H9 (cell line): ENCODE data around the gene SLK. TPM values are rescaled to one million over a fixed set of nuclear protein-coding genes. Genes with fewer than 3 reads are reported as not detected.

Experiments
- DNase-seq: peaks from one replicate; pipeline ENCODE4 v3.0.0-alpha.2; 2017
- H2AFZ ChIP-seq: one replicate; pipeline ENCODE4 v1.6.1; 2013; ENCODE audit warnings: mild to moderate bottlenecking, low read length, control low read depth, moderate library complexity
- H2AK5ac ChIP-seq: 2 replicates; pipeline ENCODE4 v1.6.1; 2013; ENCODE audit warnings: low read length, control low read depth, mixed read lengths; ENCODE audit not compliant: insufficient read length
- H2BK120ac ChIP-seq: one replicate; pipeline ENCODE4 v1.6.1; 2013; ENCODE audit warnings: low read depth, mild to moderate bottlenecking, low read length, control low read depth, inconsistent platforms; ENCODE audit not compliant: poor library complexity, severe bottlenecking
- H2BK12ac ChIP-seq: 2 replicates; pipeline ENCODE4 v1.6.1; 2013; ENCODE audit warnings: low read length, control low read depth, mixed read lengths, low read depth; ENCODE audit not compliant: insufficient read length
- H2BK15ac ChIP-seq: 2 replicates; pipeline ENCODE4 v1.6.1; 2013; ENCODE audit warnings: low read depth, low read length, control low read depth
- H2BK20ac ChIP-seq: one replicate; pipeline ENCODE4 v1.6.1; 2013; ENCODE audit warnings: low read depth, mild to moderate bottlenecking, low read length, control low read depth, inconsistent platforms; ENCODE audit not compliant: poor library complexity, severe bottlenecking
- H2BK5ac ChIP-seq: 2 replicates; pipeline ENCODE4 v1.6.1; 2013; ENCODE audit warnings: low read length, control low read depth, mixed read lengths; ENCODE audit not compliant: insufficient read length
- H3K14ac ChIP-seq: 2 replicates; pipeline ENCODE4 v1.6.1; 2013; ENCODE audit warnings: low read length, control low read depth; ENCODE audit not compliant: insufficient read depth
- H3K18ac ChIP-seq: 2 replicates; pipeline ENCODE4 v1.6.1; 2013; ENCODE audit warnings: low read depth, mild to moderate bottlenecking, mixed read lengths, low read length, control low read depth; ENCODE audit not compliant: insufficient read length
- H3K23ac ChIP-seq: 2 replicates; pipeline ENCODE4 v1.6.1; 2013; ENCODE audit warnings: low read length, control low read depth, mixed read lengths, low read depth; ENCODE audit not compliant: insufficient read length
- H3K23me2 ChIP-seq: 2 replicates; pipeline ENCODE4 v1.6.1; 2013; ENCODE audit warnings: low read depth, mild to moderate bottlenecking, mixed read lengths, low read length, control low read depth; ENCODE audit not compliant: insufficient read length, poor library complexity, severe bottlenecking
- H3K27ac ChIP-seq: 2 replicates; pipeline ENCODE4 v1.5.1; 2013; ENCODE audit warnings: low read length, control low read depth, mixed read lengths, low read depth; ENCODE audit not compliant: insufficient read length
- H3K27me3 ChIP-seq: 2 replicates; pipeline ENCODE4 v1.6.1; 2013; ENCODE audit warnings: low read length, control low read depth, inconsistent platforms; ENCODE audit not compliant: insufficient read depth
- H3K4ac ChIP-seq: 2 replicates; pipeline ENCODE4 v1.6.1; 2013; ENCODE audit warnings: low read depth, mild to moderate bottlenecking, control low read depth, inconsistent platforms, low read length, moderate library complexity
- H3K4me1 ChIP-seq: 2 replicates; pipeline ENCODE4 v1.6.1; 2013; ENCODE audit warnings: low read length, control low read depth, inconsistent platforms; ENCODE audit not compliant: insufficient read depth
- H3K4me2 ChIP-seq: 2 replicates; pipeline ENCODE4 v1.6.1; 2013; ENCODE audit warnings: low read length, control low read depth, mixed read lengths; ENCODE audit not compliant: insufficient read length, insufficient read depth
- H3K56ac ChIP-seq: 2 replicates; pipeline ENCODE4 v1.6.1; 2013; ENCODE audit warnings: low read depth, mild to moderate bottlenecking, mixed read lengths, low read length, control low read depth; ENCODE audit not compliant: insufficient read length
- H3K79me1 ChIP-seq: 2 replicates; pipeline ENCODE4 v1.6.1; 2013; ENCODE audit warnings: low read depth, mild to moderate bottlenecking, moderate library complexity, low read length, control low read depth, inconsistent platforms; ENCODE audit not compliant: insufficient read depth, poor library complexity, severe bottlenecking
- H3K79me2 ChIP-seq: 2 replicates; pipeline ENCODE4 v1.6.1; 2013; ENCODE audit warnings: low read length, control low read depth, inconsistent platforms; ENCODE audit not compliant: insufficient read depth
- H3K9ac ChIP-seq: 2 replicates; pipeline ENCODE4 v1.6.1; 2013; ENCODE audit warnings: low read length, control low read depth, mixed read lengths; ENCODE audit not compliant: insufficient read length; ENCODE audit errors: extremely low read depth
- H3K9me3 ChIP-seq: one replicate; pipeline ENCODE4 v1.6.1; 2013; ENCODE audit warnings: low read depth, low read length, inconsistent platforms; ENCODE audit not compliant: control insufficient read depth
- H3T11ph ChIP-seq: one replicate; pipeline ENCODE4 v1.6.1; 2013; ENCODE audit warnings: mild to moderate bottlenecking, low read length, control low read depth, inconsistent platforms
- H4K20me1 ChIP-seq: one replicate; pipeline ENCODE4 v1.6.1; 2013; ENCODE audit not compliant: control insufficient read depth, insufficient read length, insufficient read depth
- H4K5ac ChIP-seq: 2 replicates; pipeline ENCODE4 v1.6.1; 2013; ENCODE audit warnings: low read depth, mild to moderate bottlenecking, mixed read lengths, low read length, control low read depth; ENCODE audit not compliant: insufficient read length
- H4K8ac ChIP-seq: replicated peaks from 2 replicates; pipeline ENCODE4 v1.6.1; 2013; ENCODE audit warnings: low read length, control low read depth, mixed read lengths, low read depth; ENCODE audit not compliant: insufficient read length
- H4K91ac ChIP-seq: 2 replicates; pipeline ENCODE4 v1.6.1; 2013; ENCODE audit warnings: low read depth, mild to moderate bottlenecking, moderate library complexity, mixed read lengths, low read length, control low read depth; ENCODE audit not compliant: insufficient read length
- H3K27ac Mint-ChIP-seq, 3 experiments: 2 replicates in 2 of 3; 3 replicates in 1 of 3; pipeline ENCODE4 v1.8.0; 2020 to 2021; ENCODE audit warnings: mixed read lengths in 3 of 3, mild to moderate bottlenecking in 1 of 3, moderate library complexity in 1 of 3
- H3K27me3 Mint-ChIP-seq: 2 replicates; pipeline ENCODE4 v1.8.0; 2021; ENCODE audit warnings: low read depth, mild to moderate bottlenecking, moderate library complexity, mixed read lengths
- H3K36me3 Mint-ChIP-seq, 3 experiments: 2 replicates in 2 of 3; 3 replicates in 1 of 3; pipeline ENCODE4 v1.8.0; 2020 to 2021; ENCODE audit warnings: low read depth in 3 of 3, mixed read lengths in 3 of 3; ENCODE audit not compliant: insufficient read depth in 1 of 3
- H3K4me1 Mint-ChIP-seq, 2 experiments: 2 replicates each; pipeline ENCODE4 v1.8.0; 2020; ENCODE audit warnings: mixed read lengths in 2 of 2
- H3K4me3 Mint-ChIP-seq, 2 experiments: 2 replicates in 1 of 2; 3 replicates in 1 of 2; pipeline ENCODE4 v1.8.0; 2020 to 2021; ENCODE audit warnings: mild to moderate bottlenecking in 2 of 2, mixed read lengths in 2 of 2, moderate library complexity in 1 of 2
- H3K9me3 Mint-ChIP-seq, 2 experiments: 2 replicates in 1 of 2; 3 replicates in 1 of 2; pipeline ENCODE4 v1.8.0; 2020; ENCODE audit warnings: mild to moderate bottlenecking in 2 of 2, mixed read lengths in 2 of 2, moderate library complexity in 1 of 2
- CTCF ChIP-seq: fragments of 200-600 bp; sonication (generic); conservative IDR thresholded peaks from 3 replicates; pipeline ENCODE4 v1.8.0; 2021; ENCODE audit warnings: antibody characterized with exemption, mild to moderate bottlenecking
- WGBS: extraction: QIAGEN DNeasy Blood & Tissue Kit; methylation state at CpG from one replicate; pipeline ENCODE4 v1.1.7; 2013; ENCODE audit warnings: missing lambda C conversion rate, low lambda C conversion rate, mixed read lengths; ENCODE audit not compliant: insufficient read length; ENCODE audit errors: extremely low coverage; 5-methylcytosine and 5-hydroxymethylcytosine counted together
- total RNA-seq: library from RNA; stranded (reverse); gene quantifications from 2 replicates; pipeline ENCODE4 v1.2.1, GENCODE V29; 2021

The SLK gene
- total RNA-seq, 1 experiment from 2014 or later, result 21.0 TPM

- Histone ChIP-seq H3K4me2 (peak overlapping the region; percentile 98), H3K79me2 (no peaks in the 10 kb centered on the region), H3K18ac (no peak overlapping the region), H3K4me1 (peaks cover 3% of the 10 kb centered on the region; the same call in 1 of the 2 replicates), H2BK5ac (no peak overlapping the region), H4K5ac (no peak overlapping the region), H2BK20ac (no peak overlapping the region), H3K4ac (no peak overlapping the region), H3K27ac (no peak overlapping the region), H2BK15ac (no peak overlapping the region), H4K20me1 (no peaks in the 10 kb centered on the region), H3T11ph (no peak overlapping the region), H2BK12ac (no peak overlapping the region), H3K27me3 (no peaks in the 10 kb centered on the region), H4K8ac (no peak overlapping the region), H3K9ac (no peak overlapping the region), H3K23ac (no peak overlapping the region), H3K9me3 (no peaks in the 10 kb centered on the region), H2AK5ac (no peak overlapping the region), H3K79me1 (no peaks in the 10 kb centered on the region), H3K14ac (no peak overlapping the region), H2AFZ (no peak overlapping the region), H3K56ac (no peak overlapping the region), H4K91ac (no peak overlapping the region), H2BK120ac (no peak overlapping the region), H3K23me2 (peaks cover 11% of the 10 kb centered on the region)
- DNase-seq, result no peak
- Mint-ChIP-seq H3K9me3 (no peaks in the 10 kb centered on the region), H3K4me1 (peaks cover 25 to 34% of the 10 kb centered on the region in 2 experiments), H3K27me3 (peaks cover 2% of the 10 kb centered on the region; the same call in 1 of the 2 replicates), H3K4me3 (peak overlapping the region; percentile 81 to 90), H3K36me3 (no peaks in the 10 kb centered on the region; a peak in 1 of 7 replicates), H3K27ac (no peak overlapping the region)
- no peak for TF ChIP-seq CTCF
- WGBS, result no CpG with 5 or more reads among the region's 23 CpGs
These were observed 1.8 kb downstream of the SLK start for GRCh38 chr10:103968441-103969391.
